GM18519 (cell line): ENCODE measurements around the gene ZNF566.
"Not testable (repeated sequence)": the region's sequence is repeated elsewhere in the genome, so short reads cannot be mapped to it uniquely, and the experiment has no call there.

Experiments used
- ATAC-seq: cut with Tn5 transposase; IDR thresholded peaks from one replicate; pipeline ENCODE4 v1.9.1; 2021; ENCODE audit warnings: mild to moderate bottlenecking, moderate library complexity; ENCODE audit not compliant: unreplicated experiment, low FRiP score

ZNF566 gene

GRCh38 chr19:36489118-36489919 lies at the start of gene ZNF566:
Gene ZNF566, minus strand, starts transcription at chr19:36489561. Its CDS starts 13,004 bp downstream, at chr19:36476557.
- peak; percentile 59 for ATAC-seq

DNA sequence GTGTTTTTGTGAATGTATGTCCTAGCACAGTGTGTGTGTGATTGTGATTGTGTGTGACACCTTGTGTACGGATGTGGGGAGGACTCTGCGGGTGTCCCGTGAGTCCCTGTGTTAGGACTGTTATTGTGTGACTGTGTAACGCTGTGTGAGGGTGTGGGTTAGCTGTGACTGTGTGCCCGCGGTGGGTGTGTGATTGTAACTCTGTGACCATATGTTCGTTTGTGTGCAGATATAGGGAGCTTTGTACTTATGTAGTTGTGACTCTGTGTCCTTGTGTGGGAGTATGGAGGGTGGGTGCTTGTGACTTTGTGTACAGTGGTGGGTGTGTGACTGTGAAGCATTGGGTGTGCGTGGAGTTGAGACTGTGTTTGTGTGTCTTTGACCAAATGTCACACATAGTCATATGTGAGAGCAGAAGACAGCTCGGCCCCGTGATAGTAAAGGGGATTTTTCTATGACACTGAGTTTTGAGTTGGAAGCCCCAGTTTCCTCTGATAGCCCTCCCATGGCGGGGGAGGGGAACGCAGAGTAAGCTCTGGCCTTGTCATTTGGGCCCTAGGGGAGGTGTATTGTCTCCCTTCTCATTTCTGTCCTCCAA lies 39.7 kb upstream of the ZNF566 start:
- ATAC-seq = peak; percentile 15

- peak; percentile 77 for ATAC-seq
Measured at GRCh38 chr19:36528194-36528920, 39.0 kb upstream of the ZNF566 start, which contains the start of gene ZNF260. Gene ZNF260, minus strand, starts transcription at chr19:36528271. Its CDS starts 13,033 bp downstream, at chr19:36515238.

DNA sequence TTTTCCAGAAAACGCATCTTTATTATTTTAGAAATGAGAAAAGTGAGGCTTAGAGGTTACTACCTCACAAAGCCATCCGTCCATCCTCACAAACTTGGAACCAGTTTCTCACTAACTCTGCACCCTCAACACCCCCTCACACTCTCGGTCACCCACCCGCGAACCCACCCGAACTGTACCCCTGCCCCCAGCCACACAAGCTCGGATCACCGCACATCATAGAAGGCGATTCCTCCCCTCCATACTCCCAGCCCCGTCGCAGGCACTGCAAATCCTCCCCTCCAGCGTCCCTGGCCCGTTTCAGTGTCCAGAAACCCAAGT lies 38.5 kb upstream of the ZNF566 start:
- no peak for ATAC-seq

DNA sequence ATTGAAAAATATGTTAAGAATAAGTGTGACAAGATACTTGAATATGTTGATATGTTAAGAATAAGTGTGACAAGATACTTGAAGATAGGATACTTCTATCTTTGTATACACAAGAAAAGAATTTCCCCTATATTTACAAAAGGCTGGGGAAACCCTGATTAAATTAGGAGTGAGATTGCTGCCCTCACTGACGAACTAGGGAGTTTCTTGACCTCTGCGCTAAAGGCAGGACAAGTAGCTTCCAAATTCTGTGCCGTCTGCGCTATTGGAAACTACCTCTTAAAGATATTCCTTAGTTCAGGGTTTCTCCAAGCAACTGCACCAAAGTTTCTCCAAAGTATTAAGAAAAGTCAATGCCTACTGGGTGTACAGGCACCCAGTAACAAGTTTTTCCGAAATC lies 38.0 kb upstream of the ZNF566 start:
- no peak for ATAC-seq

DNA sequence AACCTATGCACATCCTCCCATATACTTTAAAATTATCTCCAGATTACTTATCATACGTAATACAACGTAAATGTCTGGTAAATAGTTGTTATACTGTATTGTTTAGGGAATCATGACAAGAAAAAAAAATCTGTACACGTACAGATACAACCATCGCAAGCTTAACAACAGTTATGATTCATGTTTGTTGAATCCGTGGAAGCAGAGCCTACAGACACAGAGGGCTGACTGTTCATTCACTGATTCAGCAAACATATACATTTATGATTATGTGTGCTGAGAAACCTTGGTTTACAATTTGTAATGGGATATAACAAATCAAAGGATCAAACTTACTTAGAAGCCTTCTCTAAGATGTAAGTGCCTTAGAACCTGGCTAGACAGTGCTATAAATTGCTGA lies 37.2 kb upstream of the ZNF566 start:
- no peak for ATAC-seq

DNA sequence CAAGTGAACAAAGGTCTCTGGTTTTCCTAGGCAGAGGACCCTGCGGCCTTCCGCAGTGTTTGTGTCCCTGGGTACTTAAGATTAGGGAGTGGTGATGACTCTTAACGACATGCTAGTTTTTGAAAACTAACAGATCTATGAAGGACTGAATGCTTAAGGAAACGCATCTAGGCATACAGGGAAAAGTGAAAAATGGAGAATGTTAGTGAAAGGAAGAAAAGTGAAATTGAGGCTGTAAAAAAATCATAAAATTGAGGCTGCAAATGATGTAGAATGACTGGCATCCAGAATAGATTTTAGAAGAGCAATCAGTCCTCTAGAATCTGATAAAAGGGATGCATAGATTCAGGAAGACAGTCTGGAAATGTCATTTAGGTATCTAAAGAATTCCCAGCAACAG lies 35.3 kb upstream of the ZNF566 start:
- ATAC-seq = no peak

DNA sequence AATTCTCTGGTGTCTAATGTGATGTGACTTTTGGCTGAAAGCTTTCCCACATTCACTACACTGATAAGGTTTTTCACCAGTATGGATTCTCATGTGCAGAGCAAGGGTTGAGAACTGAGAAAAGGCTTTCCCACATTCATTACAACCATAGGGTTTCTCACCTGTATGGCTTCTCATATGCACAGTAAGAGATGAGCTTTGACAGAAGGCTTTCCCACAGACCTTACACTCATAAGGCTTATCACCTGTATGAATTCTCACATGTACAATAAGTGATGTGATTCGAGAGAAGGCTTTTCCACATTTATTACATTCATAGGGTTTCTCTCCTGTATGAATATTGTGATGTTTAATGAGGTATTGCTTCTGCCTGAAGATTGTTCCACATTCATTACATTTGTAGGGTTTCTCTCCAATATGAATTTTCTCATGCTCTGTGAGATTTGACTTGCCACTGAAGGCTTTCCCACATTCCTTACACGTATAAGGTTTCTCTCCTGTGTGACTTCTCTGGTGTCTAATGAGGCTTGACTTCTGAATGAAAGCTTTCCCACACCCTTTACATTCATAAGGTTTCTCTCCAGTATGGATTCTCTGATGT lies 24.8 kb upstream of the ZNF566 start:
- ATAC-seq = no peak

DNA sequence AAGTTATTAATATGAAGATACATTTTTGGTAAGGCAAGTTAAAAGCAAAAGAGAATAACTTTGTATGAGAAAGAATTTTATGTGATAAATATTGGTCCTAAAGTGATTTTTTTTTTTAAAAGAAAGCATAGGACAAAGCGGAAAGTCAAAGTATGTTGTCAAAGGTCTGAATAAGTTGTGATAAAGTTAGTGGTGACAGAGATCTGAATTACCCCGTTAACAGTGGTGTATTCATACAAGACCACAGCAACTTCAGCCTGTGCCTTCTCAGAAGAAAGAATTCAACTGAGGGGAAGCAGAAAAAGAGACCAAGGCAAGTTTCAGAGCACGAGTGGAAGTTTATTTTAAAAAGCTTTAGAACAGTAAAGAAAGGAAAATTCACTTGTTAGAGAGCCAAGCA lies 19.0 kb upstream of the ZNF566 start:
- no peak for ATAC-seq

DNA sequence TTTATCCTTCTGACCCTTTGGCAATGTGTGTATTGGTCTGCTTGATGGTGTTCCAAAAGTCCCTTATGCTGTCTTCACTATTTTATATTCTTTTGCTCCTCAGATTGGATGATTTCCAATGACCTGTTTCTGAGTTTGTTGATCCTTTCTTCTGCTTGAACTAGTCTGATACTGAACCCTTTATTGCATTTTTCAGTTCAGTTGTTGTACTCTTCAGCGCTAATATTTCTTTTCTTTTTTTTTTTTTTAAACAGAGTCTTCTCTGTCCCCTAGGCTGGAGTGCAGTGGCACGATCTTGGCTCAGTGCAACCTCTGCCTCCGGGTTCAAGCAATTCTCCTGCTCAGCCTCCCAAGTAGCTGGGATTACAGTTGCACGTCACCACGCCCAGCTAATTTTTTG lies 12.6 kb upstream of the ZNF566 start:
- ATAC-seq = no peak

DNA sequence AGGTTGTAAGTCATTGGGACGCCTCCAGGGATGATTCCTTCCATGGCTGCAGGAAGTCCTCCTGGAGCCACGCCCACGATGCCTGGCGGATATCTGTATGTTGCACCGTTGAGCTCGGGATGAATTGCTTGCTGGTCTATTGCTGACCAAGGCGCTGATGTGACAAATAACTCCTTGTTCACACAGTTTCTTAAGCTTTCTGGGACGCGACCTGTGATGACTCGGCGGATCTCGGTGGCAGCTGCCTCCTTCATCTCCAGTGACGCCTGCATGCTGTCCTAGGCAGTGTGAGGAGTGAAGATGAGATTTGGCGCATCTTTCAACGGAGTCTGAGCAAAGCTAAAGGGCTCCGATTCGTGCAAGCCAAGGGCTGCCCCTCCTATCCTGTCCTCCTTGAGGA lies 7.6 kb upstream of the ZNF566 start:
- ATAC-seq = no peak

DNA sequence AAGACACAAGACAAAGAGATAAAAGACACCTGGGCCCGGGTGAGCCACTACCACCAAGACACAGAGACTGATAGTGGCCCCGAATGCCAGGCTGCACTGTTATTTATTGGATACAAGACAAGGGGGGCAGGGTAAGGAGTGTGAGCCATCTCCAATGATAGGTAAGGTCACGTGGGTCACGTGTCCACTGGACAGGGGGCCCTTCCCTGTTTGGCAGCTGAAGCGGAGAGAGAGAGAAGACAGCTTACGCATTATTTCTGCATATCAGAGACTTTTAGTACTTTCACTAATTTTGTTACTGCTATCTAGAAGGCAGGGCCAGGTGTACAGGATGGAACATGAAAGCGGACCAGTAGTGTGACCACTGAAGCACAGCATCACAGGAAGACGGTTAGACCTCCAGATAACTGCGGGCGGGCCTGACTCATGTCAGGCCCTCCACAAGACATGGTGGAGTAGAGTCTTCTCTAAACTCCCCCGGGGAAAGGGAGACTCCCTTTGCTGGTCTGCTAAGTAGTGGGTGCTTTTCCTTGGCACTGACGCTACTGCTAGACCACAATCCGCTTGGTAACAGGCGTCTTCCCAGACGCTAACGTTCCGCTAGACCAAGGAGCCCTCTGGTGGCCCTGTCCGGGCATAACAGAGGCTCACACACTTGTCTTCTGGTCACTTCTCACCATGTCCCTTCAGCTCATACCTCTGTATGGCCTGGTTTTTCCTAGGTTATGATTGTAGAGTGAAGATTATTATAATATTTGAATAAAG lies 3.5 kb upstream of the ZNF566 start:
- not testable (repeated sequence) for ATAC-seq

DNA sequence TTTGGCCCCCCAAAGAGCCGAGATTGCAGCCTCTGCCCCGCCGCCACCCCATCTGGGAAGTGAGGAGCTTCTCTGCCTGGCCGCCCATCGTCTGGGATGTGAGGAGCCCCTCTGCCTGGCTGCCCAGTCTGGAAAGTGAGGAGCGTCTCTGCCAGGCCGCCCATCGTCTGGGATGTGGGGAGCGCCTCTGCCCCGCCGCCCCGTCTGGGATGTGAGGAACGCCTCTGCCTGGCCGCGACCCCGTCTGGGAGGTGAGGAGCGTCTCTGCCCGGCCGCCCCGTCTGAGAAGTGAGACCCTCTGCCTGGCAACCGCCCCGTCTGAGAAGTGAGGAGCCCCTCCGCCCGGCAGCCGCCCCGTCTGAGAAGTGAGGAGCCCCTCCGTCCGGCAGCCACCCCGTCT lies 1.5 kb upstream of the ZNF566 start:
- ATAC-seq = not testable (repeated sequence)

DNA sequence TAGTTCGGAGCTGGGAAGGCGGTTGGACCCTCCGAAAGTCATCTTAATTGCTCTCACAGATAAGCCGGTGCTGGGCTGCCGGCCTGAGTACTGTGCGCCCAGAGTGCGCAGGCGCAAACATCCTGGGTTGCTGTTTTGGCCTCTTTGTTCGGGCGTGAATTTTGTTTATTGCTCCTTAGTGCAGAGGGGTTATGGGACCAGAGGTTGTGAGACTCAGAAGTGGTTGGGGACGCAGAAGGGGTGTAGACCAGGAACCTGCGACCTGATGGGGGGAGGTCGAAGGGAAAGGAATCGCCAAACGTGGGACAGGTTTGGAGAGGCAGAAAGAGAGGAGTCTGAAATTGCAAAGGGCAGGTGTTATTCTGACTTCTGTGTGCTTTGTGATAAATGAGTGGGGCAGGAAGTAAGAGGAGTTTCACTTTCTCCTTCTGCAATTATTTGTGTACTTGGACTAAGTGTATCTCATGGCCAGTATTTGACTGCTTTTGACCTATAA lies 607 bp upstream of the ZNF566 start:
- peak; percentile 38 for ATAC-seq

DNA sequence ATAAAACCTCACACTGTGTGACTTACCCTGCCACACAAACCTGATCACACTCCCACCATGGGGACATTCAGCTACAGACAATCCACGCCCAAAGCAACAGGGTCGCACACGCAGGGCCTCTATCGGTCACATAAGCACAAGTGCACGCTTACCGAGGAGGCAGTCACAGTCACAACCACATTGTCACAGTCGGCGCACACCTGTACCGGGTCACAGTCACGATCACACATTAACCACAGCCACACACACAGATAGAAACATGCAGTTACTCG lies 579 bp downstream of the ZNF566 start:
- ATAC-seq = peak; percentile 15

- ATAC-seq = no peak
Measured at GRCh38 chr19:36488118-36488845, 1.1 kb downstream of the ZNF566 start.

DNA sequence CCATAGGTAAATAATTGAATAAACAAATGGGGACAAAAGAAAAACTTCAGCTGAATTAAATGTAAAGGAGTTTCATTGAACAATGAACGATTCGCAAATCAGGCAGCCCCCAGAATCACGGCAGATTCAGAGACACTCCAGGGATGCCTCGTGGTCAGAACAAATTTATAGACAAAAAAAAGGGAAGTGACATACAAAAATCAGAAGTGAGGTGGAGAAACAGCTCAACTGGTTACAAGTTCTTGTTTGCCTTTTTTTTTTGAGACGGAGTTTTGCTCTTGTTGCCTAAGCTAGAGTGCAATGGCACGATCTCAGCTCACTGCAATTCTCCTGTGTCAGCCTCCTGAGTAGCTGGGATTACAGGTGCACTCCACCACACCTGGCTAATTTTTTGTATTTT lies 5.7 kb downstream of the ZNF566 start:
- no peak for ATAC-seq

DNA sequence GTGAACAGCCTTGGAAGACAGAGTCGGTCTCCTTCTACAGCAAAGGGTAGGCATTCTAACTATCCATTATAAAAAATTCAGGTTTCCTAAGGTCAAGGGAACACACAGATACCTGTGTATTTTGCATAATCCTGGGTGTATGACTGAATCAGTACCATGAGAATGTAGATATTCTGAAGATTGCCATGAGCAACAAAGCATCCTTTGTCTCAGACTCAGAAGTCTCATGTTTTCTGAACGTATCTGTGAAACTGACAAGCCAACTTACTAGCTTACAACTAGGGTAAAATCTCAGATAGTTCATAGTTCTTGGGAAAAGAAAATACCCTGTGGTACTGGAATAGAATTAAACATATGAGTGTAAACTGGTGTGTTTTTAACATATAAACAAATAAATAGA lies 6.5 kb downstream of the ZNF566 start:
- ATAC-seq = no peak

GRCh38 chr19:36460046-36460445 lies 29.3 kb downstream of the ZNF566 start:
- ATAC-seq = no peak

DNA sequence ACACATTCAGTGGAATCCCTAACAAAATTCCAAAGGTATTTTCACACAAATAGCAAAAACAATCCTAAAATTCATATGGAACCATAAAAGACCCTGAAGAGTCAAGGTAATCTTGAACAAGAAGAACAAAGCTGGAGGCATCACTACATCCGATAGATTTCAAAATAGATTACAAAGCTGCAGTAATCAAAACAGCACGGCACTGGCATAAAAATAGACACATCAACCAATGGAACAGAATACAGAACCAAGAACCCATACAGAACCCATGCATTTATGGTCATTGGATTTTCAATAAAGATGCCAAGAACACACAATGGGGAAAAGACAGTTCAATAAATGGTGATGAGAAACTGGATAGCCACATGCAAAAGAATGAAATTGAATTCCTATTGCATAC lies 32.5 kb downstream of the ZNF566 start:
- ATAC-seq = no peak
